GM12892 (cell line): ENCODE results near the gene ANGEL2.
"Not testable (repeated sequence)": the region's sequence is repeated elsewhere in the genome, so short reads cannot be mapped to it uniquely, and the experiment has no call there.

ENCODE experiments used
- DNase-seq: peaks from one replicate; pipeline ENCODE4 v3.0.0; 2011; ENCODE audit not compliant: insufficient read length
- FAIRE-seq: peaks from 2 replicates; lab custom pipeline; 2011; peaks lifted over from hg19 to GRCh38; lab: Jason Lieb, UNC
- POLR2A ChIP-seq: IDR thresholded peaks from 2 replicates; pipeline ENCODE4 v1.6.1; 2011; ENCODE audit warnings: low read depth, low read length, control low read depth
- POLR2AphosphoS5 ChIP-seq: IDR thresholded peaks from 2 replicates; pipeline ENCODE4 v1.6.1; 2011; ENCODE audit warnings: low read depth, low read length, control low read depth
- TAF1 ChIP-seq: IDR thresholded peaks from 2 replicates; pipeline ENCODE4 v1.6.1; 2011; ENCODE audit warnings: low read depth, mild to moderate bottlenecking, control low read depth, low read length, borderline replicate concordance

ANGEL2 gene

GRCh38 chr1:213051127-213051880 is 35.6 kb upstream of the ANGEL2 start, which contains the start of gene RPS6KC1:
RPS6KC1 (plus strand) TSS chr1:213051241; CDS start chr1:213051405, 164 bp downstream.
- TF ChIP-seq TAF1 (0 out of 2 replicates have a peak, but pooled peaks have one; percentile 4), POLR2AphosphoS5 (no peak), POLR2A (peak; percentile 58)
- FAIRE-seq = peak; percentile 68
- peak; percentile 83 for DNase-seq

- FAIRE-seq (peak; percentile 90), DNase-seq (no peak)
- TF ChIP-seq TAF1 = no peak
- TF ChIP-seq POLR2A = no peak
- TF ChIP-seq POLR2AphosphoS5 = no peak
Observed at GRCh38 chr1:213050745-213051126, 35.1 kb upstream of the ANGEL2 start.

GRCh38 chr1:213049232-213049631 is 33.6 kb upstream of the ANGEL2 start:
- DNase-seq (no peak), FAIRE-seq (no peak)
- TF ChIP-seq TAF1 (no peak), POLR2A (no peak), POLR2AphosphoS5 (no peak)

- DNase-seq, FAIRE-seq: not testable (repeated sequence)
Observed at GRCh38 chr1:213045321-213046226, 29.9 kb upstream of the ANGEL2 start.

- TF ChIP-seq POLR2A (no peak), POLR2AphosphoS5 (no peak), TAF1 (no peak)
- DNase-seq = no peak
- FAIRE-seq = no peak
Observed at GRCh38 chr1:213041443-213041842, 25.8 kb upstream of the ANGEL2 start.

GRCh38 chr1:213035573-213035972 is 19.9 kb upstream of the ANGEL2 start:
- DNase-seq (no peak), FAIRE-seq (no peak)
- TF ChIP-seq TAF1 (no peak), POLR2AphosphoS5 (no peak), POLR2A (no peak)

GRCh38 chr1:213034713-213035112 is 19.0 kb upstream of the ANGEL2 start:
- no peak for FAIRE-seq
- no peak for TF ChIP-seq POLR2AphosphoS5
- TF ChIP-seq TAF1 = no peak
- no peak for TF ChIP-seq POLR2A
- DNase-seq = no peak

GRCh38 chr1:213032651-213033050 is 17.0 kb upstream of the ANGEL2 start:
- no peak for FAIRE-seq
- no peak for DNase-seq
- TF ChIP-seq POLR2A = no peak
- no peak for TF ChIP-seq TAF1
- TF ChIP-seq POLR2AphosphoS5 = no peak

GRCh38 chr1:213027024-213027423 is 11.4 kb upstream of the ANGEL2 start:
- not testable (repeated sequence) for DNase-seq, FAIRE-seq

GRCh38 chr1:213020016-213020415 is 4.3 kb upstream of the ANGEL2 start:
- FAIRE-seq (no peak), DNase-seq (no peak)
- TF ChIP-seq TAF1 (no peak), POLR2AphosphoS5 (no peak), POLR2A (no peak)

- TF ChIP-seq POLR2A = no peak
- TF ChIP-seq POLR2AphosphoS5 = no peak
- no peak for TF ChIP-seq TAF1
- FAIRE-seq (no peak), DNase-seq (no peak)
Observed at GRCh38 chr1:213019450-213019849, 3.8 kb upstream of the ANGEL2 start.
